ENCODE measurements around the gene UBXN2A.
A peak's percentile ranks its signal among the peaks of the same experiment; 100 is the strongest.

Gene UBXN2A

DNA sequence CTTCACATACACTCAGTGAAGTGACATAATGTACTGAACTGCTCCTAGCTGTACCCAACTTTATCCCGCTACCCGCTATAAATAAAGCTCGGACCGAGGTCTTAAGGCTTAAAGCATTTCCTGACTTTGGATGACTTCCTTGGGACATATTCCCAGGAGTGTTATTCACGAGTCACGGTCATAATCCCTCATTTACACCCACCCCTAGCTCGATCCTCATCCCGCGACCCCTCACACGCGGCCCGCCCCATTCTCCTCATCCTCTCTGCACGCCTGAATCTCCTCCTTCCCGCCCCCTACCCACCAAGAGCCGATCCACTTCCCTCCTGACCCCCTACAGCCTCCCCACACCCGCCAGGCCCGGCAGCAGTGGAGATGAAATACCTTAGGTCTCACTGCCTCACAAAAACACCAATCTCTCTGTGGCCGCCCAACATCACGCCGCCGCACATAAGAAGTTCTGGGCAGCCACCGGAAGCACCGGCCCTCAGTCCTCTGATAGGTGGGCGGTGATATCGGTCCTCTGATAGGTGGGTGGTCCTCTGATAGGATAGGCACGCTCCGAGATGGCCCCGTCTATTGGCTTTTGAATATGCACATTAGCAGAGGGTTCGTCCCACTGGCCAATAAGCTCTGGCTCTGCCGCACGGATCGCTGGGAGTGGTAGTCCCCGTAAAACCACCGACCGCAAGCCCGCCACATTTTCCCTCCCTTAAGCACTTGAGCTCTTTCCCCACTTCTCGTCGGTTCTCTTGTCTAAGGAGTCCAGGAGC lies 106.9 kb downstream of the UBXN2A start, which contains the start of gene WDCP:
TSS of gene WDCP (minus strand) at position 462 of the 773 bp plus-strand sequence. CDS start 7,897 bp downstream, outside the sequence.
- DNase-seq: peak; percentile 99

GRCh38 chr2:24047703-24048033 lies 107.4 kb downstream of the UBXN2A start:
- DNase-seq: no peak

GRCh38 chr2:24048769-24049484 lies 108.7 kb downstream of the UBXN2A start:
- no peak for DNase-seq

- peak; percentile 34 for DNase-seq
Measured at GRCh38 chr2:24049485-24050021, 109.3 kb downstream of the UBXN2A start, which contains the start of gene FKBP1B. Gene FKBP1B, plus strand, starts transcription at chr2:24049741. Its CDS starts 109 bp downstream, at chr2:24049850.

GRCh38 chr2:24050041-24050979 lies 110.0 kb downstream of the UBXN2A start:
- DNase-seq: no peak

DNA sequence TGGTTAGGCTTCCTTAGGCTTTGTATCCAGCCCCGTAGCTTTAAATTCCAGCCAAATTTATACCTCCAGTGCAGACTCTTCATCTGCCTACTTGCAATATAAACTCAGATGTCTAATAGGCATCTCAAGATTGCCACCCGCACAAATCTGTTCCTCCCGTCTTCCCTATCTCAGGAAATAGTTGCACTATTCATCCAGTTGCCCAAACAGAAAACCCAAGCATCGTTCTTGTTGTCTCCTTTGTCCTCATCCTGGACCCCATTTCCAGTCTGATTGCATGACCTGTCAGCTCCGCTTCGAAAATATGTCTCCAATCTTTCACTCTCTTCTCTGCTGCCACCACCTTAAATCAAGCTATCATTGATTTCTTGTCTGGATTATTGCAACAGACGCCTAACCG lies 111.6 kb downstream of the UBXN2A start:
- no peak for DNase-seq

- DNase-seq: no peak
Measured at GRCh38 chr2:24052951-24053350, 112.7 kb downstream of the UBXN2A start.
